Astrocyte of the hippocampus (primary cell): ENCODE measurements around the gene RAB3B.
"Not testable (repeated sequence)": the region's sequence is repeated elsewhere in the genome, so short reads cannot be mapped to it uniquely, and the experiment has no call there.

Source experiments
- DNase-seq: peaks from one replicate; pipeline ENCODE4 v3.0.0; 2011; ENCODE audit warnings: low read depth, low spot score

The RAB3B gene, protein sequence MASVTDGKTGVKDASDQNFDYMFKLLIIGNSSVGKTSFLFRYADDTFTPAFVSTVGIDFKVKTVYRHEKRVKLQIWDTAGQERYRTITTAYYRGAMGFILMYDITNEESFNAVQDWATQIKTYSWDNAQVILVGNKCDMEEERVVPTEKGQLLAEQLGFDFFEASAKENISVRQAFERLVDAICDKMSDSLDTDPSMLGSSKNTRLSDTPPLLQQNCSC

DNA sequence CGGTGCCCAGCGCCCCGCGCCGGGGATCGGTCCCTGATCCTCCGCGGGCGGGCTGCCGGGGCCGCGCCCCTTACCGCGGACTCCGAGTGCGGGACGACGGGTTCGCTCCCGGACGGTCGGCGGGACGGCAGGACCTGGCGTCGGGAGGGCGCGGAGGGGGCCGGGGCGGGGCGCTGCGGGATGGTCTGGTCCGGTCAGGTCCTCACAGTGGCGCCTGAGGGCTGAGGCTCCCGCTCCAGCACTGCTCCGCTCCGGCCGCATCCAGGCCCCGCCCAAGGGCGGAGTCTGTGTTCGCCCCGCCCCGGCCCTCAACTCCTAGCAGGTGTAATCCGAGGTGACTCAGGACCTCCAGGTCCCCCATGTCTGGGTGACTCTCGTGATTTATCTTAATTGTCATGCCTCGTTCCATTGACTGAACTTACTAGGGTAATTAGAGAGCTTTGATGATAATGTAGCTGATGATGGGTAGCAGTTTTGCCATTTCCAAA lies at the start of gene RAB3B:
Gene RAB3B (minus strand): TSS at position 223 of the 488 bp plus-strand sequence. CDS start 13,583 bp downstream, outside the sequence.
- peak; percentile 86 for DNase-seq

DNA sequence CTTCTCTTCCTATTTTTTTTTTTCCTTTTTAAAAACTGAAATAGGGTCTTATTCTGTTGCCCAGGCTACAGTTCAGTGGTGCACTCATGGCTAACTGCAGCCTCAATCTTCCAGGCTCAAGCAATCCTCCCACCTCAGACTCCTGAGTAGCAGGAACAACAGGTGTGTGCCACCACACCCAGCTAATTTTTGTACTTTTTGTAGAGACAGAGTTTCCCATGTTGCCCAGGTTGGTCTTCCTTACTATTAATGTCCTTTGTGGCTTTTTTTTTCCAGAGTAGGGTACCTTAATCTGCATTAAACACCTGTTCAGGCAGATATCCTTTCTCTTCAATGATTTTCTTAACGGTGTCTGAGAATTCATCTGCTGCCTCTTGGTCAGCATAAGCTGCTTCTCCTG lies 47.4 kb upstream of the RAB3B start:
- no peak for DNase-seq

DNA sequence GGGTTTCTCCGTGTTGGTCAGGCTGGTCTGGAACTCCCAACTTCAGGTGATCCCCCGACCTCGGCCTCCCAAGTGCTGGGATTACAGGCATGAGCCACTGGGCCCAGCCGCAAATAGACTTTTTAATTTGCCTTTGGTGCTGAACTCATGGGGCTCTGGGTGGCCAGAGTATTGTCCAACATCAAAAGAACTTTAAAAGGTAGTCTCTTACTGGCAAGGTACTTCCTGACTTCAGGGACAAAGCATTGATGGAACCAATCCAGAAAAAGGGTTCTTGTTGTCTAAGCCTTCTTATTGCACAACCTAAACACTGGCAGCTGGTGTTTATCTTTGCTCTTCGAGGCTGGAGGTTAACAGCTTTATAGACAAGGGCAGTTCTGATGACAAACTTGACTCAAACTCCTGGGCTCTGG lies 46.9 kb upstream of the RAB3B start:
- no peak for DNase-seq

DNA sequence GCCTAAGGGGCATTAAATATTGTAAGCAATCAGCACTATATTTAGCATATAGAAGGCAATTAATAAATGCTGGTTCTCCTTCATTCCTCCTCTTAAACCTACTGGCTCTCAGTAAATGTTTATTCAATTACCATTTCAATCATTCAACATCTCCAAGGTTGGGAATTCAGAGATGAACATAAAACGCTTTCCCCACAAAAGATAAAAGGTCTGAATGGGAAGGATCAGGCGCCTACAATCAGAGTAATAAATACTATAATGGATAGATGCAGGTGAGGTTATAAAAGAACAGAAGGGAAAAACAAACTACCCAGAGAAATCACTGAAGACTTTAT lies 43.5 kb upstream of the RAB3B start:
- no peak for DNase-seq

DNA sequence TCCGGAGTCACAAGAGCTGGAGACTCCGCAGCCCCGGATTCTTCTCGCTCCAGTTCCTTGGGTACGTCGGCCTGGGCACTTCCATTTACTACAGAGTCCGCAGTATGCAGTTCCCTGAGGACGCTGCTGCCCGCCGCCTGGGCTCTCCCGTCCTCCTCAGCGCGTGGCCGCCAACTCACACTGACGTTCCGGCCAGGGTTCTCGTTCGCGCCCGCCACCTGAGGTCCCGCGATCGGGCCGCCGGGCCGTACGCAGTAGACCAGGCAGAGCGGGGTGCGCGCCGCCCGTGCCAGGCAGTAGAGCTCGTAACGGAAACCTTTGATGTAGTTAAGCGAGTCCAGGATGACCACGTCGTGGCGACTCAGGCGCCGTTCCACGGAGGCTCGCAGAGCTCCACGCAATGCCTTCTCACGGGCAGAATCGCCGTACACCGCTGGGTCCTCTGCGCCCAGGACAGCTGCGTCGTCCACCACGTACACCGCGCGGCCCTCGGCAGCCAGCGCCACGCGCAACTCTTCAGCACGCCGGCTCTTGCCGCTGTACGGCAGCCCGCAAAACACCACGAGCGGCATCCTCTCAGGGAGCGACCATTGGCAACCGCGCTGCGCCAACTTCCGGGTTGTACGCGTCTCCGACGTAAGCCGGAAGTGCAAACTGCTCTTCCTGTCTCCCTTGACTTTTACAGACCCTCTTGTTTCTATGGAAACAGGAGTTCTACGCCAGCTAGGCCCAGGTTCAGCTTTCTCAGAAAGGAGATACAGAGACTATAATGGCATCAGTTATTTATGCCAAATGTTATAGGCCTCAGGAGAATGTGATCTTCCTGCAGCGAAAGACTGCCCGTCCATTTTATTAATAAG lies 42.9 kb upstream of the RAB3B start, which contains the start of gene KTI12:
Gene KTI12 (minus strand): TSS at position 621 of the 860 bp plus-strand sequence. CDS start 49 bp downstream, at position 572.
- peak; percentile 94 for DNase-seq

DNA sequence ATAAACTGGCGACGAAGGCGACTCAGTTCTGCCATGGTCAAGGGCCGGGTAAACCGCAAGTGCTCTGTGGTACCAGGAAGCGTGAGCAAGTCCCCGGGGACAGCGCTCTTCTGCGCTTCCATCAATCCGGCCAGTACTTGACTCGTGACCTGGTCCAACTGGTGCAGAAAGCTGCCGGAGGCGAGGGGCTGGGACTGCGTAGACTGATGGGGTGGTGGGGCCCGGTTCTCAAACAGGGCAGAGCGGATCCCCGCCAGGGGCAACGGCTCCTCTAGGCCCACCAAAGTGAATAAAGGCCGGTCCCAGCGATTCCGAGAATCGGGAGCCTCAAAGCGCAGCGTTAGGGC lies 42.3 kb upstream of the RAB3B start:
- peak; percentile 63 for DNase-seq

DNA sequence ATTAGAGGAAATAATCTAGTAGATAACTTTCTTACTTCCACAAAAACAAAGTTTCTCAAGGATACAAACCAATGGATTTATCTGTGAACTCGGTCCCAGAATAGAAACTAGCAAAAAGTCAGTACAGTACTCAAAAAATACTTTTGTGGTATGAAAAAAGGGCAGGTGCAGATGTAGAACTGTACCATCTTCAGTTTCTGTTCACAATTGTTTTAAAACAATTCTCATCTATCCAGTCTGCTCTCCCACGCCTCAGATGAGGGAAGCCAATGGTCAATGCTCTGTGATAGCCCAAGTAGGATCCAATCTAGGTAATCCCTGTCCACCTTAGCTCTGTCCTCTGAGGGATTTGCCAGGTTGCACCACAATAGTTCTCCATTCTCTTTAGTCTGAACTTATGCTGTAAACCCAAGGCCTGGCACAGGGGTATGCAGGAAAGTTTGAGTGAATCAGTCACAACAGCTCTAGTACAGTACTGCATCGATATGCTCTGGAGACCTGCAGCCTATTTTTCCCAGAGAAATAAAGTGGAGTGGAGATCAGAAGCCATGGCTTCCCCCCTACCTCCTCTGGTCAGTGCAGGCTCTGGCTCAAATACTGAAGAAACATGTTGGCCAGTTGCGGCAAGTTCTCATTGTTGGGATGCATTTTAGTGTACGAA lies 41.8 kb upstream of the RAB3B start:
- no peak for DNase-seq

DNA sequence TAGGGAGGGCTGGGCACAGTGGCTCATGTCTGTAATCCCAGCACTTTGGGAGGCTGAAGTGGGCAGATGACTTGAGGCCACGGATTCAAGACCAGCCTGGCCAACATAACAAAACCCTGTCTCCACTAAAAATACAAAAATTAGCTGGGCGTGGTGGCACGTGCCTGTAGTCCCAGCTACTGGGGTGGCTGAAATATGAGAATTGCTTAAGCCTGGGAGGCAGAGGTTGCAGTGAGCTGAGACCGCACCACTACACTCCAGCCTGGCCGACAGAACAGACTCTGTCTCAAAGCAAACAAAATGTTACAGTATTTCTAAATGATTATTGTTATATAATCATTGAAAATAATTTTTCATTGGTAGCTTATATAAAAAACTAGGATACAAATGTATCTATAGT lies 38.3 kb upstream of the RAB3B start:
- not testable (repeated sequence) for DNase-seq

DNA sequence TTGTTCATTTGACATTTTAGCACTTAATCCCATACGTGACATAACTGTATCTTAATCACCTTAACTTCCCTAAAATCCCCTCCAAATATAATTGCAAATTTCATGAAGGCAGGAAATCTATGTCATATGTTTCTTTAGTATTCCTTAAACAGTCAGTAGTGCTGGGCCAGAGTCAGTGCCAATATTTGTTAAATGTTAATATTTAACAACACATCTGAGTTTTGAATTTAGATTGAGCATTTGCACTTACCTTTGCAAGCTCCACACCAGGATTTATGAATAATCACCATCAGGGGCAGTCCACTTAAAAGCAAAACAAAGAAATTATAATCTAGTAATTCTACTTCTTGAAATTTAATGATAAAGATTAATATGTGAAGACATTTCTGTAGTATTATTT lies 37.8 kb upstream of the RAB3B start:
- no peak for DNase-seq

DNA sequence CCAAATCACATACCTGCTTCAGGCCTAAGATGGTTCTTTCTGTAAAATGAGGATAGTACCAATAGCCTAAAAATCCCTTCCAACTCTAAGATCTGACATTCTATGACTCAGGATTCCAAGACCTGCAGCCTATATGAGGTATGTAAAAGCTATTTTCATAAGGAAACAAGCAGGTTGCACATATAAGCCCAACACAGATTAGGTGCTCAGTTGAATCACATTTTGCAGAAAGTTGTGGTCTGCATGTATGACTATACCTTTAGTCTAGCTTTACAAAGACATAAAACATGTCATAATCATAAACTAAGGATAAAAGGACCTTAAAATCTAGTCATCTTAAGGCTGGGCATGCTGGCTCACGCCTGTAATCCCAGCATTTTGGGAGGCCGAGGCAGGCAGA lies 35.8 kb upstream of the RAB3B start:
- DNase-seq, result no peak

DNA sequence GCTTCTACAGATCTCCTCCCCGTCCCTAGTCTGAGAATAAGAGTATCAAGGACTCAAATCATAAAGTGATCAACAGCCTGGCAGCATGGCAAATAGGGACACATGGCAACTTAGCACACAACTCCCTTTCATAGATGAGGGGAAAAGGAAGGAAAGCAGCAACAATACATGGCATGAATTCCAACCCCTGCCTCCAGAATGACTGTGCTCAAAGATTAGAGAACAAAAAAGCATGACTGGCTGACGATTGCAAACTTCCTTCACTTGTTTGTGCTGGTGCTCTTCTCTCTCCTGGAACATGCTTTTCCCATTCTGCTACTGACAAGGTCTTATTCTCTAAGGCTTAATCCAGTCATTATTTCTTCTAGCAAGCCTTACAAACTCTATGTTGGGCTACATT lies 31.6 kb upstream of the RAB3B start:
- no peak for DNase-seq

DNA sequence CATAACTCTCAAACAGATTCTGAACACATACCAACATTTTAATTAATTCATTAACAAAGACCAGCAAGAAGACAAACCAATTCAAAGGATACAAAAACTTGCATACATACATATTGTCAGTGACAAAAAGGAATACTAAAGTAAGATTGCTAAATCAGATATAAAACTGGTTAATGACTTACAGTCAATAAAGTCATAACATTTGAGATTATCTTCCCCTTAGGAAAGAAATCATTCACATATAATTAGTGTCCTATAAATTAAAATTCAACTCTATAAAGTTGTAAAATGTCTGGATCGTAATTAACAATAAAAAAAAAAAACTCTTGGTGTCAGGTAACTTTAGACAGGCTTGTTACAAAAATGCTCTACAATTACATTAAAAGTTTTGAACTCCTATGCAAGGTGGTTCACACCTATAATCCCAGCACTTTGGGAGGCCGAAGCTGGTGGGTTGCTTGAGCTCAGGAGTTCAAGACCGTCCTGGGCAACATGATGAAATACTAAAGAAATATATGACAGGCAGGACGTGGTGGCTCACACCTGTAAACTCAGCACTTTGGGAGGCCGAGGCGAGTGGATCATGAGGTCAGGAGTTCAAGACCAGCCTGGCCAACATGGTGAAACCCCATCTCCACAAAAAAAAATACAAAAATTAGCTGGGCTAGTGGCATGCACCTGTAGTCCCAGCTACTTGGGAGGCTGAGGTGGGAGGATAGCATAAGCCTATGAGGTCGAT lies 17.7 kb upstream of the RAB3B start:
- no peak for DNase-seq

DNA sequence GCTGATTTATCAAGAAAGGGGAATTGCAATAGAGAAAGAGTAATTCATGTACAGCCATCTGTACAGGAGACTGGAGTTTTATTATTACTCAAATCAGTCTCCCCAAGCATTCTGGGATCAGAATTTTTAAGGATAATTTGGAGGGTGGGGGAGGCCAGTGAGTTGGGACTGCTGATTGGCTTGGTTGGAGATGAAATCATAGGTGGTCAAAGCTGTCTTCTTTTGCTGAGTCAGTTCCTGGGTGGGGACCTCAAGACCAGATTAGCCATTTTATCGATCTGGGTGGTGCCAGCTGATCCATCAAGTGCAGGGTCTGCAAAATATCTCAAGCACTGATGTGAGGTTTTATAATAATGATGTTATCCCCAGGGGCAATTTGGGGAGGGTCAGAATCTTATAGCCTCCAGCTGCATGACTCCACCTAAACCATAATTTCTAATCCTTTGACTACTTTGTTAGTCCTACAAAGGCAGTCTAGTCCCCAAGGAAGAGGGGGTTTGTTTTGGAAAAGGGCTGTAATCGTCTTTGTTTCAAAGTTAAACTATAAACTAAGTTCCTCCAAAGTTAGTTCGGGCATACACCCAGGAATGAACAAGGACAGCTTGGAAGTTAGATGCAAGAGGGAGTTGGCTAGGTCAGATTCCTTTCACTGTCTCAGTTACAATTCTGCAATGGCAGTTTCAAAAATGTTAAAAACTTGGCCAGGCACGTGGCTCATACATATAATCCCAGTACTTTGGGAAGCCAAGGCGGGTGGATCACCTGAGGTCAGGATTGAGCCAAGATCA lies 16.9 kb upstream of the RAB3B start:
- no peak for DNase-seq

DNA sequence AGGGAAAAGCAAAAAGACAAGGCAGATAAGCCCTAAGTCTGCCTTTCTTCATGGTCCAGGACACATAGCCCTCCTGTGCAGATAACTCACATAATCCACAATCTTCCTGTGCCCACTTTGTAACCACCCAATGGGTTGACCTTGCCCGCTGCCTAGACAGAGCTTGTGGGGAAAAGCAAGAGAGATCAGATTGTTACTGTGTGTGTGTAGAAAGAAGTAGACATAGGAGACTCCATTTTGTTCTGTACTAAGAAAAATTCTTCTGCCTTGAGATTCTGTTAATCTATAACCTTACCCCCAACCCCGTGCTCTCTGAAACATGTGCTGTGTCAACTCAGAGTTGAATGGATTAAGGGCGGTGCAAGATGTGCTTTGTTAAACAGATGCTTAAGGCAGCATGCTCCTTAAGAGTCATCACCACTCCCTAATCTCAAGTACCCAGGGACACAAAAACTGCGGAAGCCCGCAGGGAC lies 15.6 kb upstream of the RAB3B start:
- not testable (repeated sequence) for DNase-seq

DNA sequence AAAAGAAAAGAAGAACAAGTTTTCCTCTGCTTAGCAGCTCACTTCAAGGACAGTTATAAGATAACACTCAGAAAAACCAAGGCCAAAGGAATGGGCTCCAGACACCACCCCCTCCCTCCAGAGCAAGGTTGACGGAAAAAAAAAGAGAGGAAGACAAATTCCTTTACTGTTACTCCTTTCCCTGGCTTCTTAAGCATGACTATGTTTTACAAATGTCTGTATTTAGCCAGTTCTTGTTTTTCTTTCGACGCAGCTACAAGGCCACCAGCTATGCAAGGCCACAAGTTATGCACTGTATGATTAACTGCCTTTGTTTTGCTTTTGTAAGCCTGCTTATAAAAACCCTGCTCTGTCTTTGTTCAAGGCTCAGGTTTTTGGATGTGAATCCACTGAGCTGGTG lies 15.0 kb upstream of the RAB3B start:
- peak; percentile 83 for DNase-seq

DNA sequence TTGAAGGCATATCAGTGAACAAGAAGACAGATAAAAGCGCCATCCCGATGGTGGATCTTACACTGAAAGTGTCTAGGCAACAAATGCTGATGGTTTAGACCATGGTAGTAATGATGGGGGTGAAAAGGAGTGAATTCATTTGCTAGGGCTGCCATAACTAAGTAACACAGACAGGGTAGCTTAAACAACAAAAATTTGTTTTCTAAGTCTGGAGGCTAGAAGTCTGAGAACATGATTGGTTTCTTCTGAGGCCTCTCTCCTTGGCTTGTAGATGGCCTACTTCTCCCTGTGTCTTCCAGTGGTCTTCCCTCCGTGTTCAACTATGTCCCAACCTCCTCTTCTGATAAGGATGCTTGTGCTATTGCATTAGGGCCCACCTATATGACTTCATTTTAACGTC lies 13.4 kb upstream of the RAB3B start:
- no peak for DNase-seq

DNA sequence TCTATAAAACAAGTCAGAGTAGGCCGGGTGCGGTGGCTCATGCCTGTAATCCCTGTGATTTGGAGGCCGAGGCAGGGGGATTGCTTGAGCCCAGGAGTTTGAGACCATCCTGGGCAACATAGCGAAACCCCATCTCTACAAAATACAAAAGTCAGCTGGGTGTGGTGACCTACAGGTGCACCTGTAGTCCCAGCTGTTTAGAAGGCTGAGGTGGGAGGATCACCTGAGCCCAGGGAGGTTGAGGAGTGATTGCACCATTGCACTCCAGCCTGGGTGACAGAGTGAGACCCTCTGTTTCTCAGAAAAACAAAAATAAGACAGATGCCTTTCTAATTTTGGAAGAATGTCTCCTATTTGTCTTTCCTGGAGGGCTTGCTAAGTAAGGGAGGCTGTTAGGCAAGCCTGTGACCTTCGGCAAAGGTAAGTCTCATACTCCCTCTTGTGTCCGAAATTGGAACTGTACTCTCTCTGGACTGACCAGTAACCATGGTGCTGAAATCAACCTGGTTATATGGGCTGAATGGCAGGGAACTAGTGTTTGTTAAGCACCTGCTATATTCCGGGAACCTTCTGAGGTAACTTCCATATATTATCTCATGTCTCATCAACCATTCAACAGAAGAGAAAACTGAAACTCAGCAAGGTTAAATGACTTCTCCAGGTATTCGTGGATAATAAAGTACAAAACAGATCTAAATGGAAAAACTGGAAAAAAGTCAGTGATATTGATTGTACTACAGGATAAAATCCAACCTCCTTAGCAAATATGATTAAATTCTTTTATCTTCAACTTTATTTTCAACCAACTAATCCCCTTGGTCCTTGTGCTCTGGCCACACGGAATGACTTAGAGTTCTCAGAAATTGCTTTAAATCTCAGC lies 11.8 kb upstream of the RAB3B start:
- DNase-seq, result peak; percentile 95

DNA sequence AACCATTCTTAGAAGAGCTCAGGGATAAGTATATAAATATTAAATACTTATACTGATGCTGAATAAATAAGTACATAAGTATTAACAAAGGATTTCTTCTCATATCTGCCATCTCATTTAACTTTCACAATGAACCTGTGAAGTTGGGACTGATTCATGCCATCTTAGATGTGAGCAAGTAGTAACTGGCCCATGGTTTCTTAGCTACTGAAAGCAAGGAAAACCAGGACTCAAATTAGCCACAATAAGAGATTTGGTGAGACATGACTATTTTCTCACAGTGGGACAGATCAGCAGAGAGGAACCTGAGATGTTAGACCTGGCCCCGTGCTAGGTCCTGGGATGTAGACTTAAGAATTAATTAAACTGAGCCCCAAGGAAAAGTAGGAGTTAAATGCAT lies 8.2 kb upstream of the RAB3B start:
- no peak for DNase-seq

DNA sequence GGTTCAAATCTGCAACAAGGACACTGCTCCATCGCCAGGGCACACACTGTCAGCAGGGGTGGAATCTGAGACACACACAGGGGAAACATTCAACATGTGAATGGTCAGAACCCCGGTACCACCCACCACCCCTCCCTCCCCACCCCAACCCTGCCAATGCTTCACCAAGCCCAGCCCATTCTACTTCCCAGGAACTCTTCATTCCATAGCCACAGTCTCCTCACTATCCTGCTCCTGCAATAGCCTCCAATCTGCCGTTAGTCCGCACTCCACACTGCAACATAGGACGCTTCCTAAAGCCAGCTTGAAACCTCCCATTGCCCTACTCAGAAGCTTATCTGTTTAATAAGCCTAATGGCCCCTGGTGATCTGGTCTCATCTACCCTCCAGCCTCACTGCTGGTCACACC lies 7.5 kb upstream of the RAB3B start:
- no peak for DNase-seq
